ENCODE data around the gene TGIF2. TPM values are rescaled to one million over a fixed set of nuclear protein-coding genes. Genes with fewer than 3 reads are reported as not detected.

The TGIF2 gene
- total RNA-seq, 2 donors from 2014 or later, result 5.6 to 7.3 TPM

GRCh38 chr20:36571564-36572504 is 1.6 kb upstream of the TGIF2 start:
- no peaks in the 10 kb centered on the region for H3K27me3 ChIP-seq
- H3K4me3 ChIP-seq, result no peak overlapping the region
- H3K27ac ChIP-seq, result no peak overlapping the region
- intact Hi-C loops (cut with DNase I), result no loop called here
- no peak overlapping the region for H3K9ac ChIP-seq (ENCODE audit: low read depth in 2 of 2, low read length in 2 of 2)
- H3K36me3 ChIP-seq, result no peaks in the 10 kb centered on the region
- H3K4me1 ChIP-seq, result no peaks in the 10 kb centered on the region
- no peaks in the 10 kb centered on the region for H3K9me3 ChIP-seq
- no peak for TF ChIP-seq CTCF (IDR thresholded peaks at IDR 0.05)
- no peak for DNase-seq

GRCh38 chr20:36572701-36573102 is 695 bp upstream of the TGIF2 start:
- DNase-seq, result peak; percentile 33
- Histone ChIP-seq H3K9ac (ENCODE audit: low read depth in 2 of 2, low read length in 2 of 2) (peak overlapping the region; percentile 58 to 66), H3K27ac (peak overlapping the region; percentile 74)

DNA sequence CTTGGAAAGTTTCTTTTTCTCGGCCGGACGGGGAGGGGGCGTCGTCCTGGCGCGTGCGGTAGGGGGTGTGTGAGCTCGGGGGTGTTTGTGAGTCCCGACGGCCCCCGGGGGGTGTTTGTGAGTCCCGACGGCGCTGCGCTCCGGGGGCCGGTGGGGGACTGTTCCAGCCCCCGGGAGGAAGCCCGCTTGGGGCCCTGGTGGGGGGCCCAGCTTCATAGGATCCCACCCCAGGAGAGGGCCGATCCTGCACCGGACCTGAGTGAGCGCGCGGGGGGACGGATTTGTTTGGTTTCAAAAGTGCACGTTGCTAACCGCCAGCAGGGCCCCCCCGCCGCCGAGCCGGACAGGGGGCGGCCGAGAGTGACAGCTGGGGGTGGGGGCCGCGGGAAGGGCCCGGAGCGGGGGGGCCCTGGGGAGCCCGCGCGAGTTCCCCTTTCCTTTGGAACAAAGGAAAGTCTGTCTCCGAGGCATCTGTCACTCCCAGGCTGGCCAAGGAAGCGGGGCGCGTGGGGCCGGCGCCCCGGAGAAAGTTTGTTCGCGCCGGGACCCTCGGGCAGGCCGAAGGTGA is 485 bp downstream of the TGIF2 start:
- DNase-seq, result peak; percentile 36
- Histone ChIP-seq H3K9ac (ENCODE audit: low read depth in 2 of 2, low read length in 2 of 2) (peak overlapping the region; percentile 66 to 70), H3K27me3 (no peaks in the 10 kb centered on the region), H3K4me3 (peak overlapping the region; percentile 57), H3K4me1 (no peaks in the 10 kb centered on the region), H3K9me3 (no peaks in the 10 kb centered on the region), H3K27ac (peak overlapping the region; percentile 74), H3K36me3 (no peaks in the 10 kb centered on the region)
- no peak for TF ChIP-seq CTCF (IDR thresholded peaks at IDR 0.05)
- intact Hi-C loops (cut with DNase I), result no loop called here

More at GRCh38 chr20:36572701-36573102, 695 bp upstream of the TGIF2 start:
- no peaks in the 10 kb centered on the region for H3K4me1 ChIP-seq
- H3K4me3 ChIP-seq, result peak overlapping the region; percentile 57
- no peaks in the 10 kb centered on the region for H3K27me3 ChIP-seq
- intact Hi-C loops (cut with DNase I), result no loop called here
- H3K36me3 ChIP-seq, result no peaks in the 10 kb centered on the region
- H3K9me3 ChIP-seq, result no peaks in the 10 kb centered on the region
- no peak for TF ChIP-seq CTCF (IDR thresholded peaks at IDR 0.05)

DNA sequence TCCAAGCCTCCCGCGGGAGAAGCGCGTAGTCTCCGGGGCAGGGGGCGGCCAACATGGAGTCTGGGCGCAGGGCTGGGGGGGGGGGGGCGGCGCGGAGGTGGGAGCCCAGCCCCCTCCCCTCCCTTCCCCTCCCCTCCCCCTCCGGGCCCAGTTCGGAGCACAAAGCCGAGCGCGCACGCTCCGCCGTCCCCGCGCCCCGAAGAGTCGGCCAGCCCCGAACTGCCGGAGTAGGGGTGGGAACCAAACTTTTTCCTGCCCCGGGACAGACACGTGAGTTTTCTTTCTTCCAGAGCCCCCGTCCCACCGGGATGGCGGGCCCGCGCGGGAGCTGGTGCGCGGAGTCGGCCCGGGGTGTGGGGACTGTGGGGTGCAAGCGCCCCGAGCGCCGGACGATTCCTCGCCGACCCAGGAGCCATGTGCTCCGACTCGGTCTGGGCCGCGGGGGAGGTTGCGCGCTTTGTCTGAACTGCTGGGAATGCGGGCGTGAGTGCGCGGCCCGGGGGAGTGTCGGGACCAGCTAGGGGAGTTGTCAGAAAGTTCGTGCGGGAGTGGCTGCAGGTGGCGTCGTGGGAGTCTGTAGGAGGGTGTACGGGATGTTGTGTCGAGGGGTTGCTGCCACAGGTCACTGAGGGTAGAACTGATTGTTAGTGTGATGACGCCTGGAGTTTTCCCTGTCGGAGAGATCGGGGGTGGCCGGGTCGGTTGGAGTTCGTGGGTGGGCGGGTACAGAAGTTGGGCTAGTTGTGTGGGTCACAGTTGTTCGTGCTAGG is 1.2 kb downstream of the TGIF2 start:
- peak overlapping the region; percentile 57 for H3K4me3 ChIP-seq
- no peaks in the 10 kb centered on the region for H3K27me3 ChIP-seq
- H3K36me3 ChIP-seq, result no peaks in the 10 kb centered on the region
- H3K27ac ChIP-seq, result peak overlapping the region; percentile 74
- H3K4me1 ChIP-seq, result no peaks in the 10 kb centered on the region
- no peak for TF ChIP-seq CTCF (IDR thresholded peaks at IDR 0.05)
- intact Hi-C loops (cut with DNase I), result no loop called here
- H3K9ac ChIP-seq (ENCODE audit: low read depth in 2 of 2, low read length in 2 of 2), result peak overlapping the region; percentile 67 to 70
- peak; percentile 56 for DNase-seq
- no peaks in the 10 kb centered on the region for H3K9me3 ChIP-seq

- Histone ChIP-seq H3K4me3 (no peak overlapping the region), H3K27ac (no peak overlapping the region), H3K9ac (ENCODE audit: low read depth in 2 of 2, low read length in 2 of 2) (no peak overlapping the region), H3K9me3 (no peaks in the 10 kb centered on the region), H3K36me3 (no peaks in the 10 kb centered on the region), H3K4me1 (no peaks in the 10 kb centered on the region), H3K27me3 (no peaks in the 10 kb centered on the region)
- TF ChIP-seq CTCF (IDR thresholded peaks at IDR 0.05), result no peak
- intact Hi-C loops (cut with DNase I), result no loop called here
- no peak for DNase-seq
Measured at GRCh38 chr20:36576081-36576445, 2.7 kb downstream of the TGIF2 start.
